Stimulated activated CD4-positive, alpha-beta T cell treated with anti-CD3 and anti-CD28 coated beads, Interleukin-1b, Interleukin-23, amount 100 ng/mL, for 4 hours (primary cell): ENCODE results near the gene PCA3.
"Not testable (repeated sequence)": the region's sequence is repeated elsewhere in the genome, so short reads cannot be mapped to it uniquely, and the experiment has no call there.

ENCODE experiments used
- DNase-seq, 2 donors: peaks; one replicate each; pipeline ENCODE4 v3.0.0-alpha.2; 2020; ENCODE audit warnings: low read depth in 2 of 2

The PCA3 gene

GRCh38 chr9:76764138-76764537, at the start of gene PCA3:
PCA3 (plus strand) TSS chr9:76764438.
- no peak for DNase-seq

DNA sequence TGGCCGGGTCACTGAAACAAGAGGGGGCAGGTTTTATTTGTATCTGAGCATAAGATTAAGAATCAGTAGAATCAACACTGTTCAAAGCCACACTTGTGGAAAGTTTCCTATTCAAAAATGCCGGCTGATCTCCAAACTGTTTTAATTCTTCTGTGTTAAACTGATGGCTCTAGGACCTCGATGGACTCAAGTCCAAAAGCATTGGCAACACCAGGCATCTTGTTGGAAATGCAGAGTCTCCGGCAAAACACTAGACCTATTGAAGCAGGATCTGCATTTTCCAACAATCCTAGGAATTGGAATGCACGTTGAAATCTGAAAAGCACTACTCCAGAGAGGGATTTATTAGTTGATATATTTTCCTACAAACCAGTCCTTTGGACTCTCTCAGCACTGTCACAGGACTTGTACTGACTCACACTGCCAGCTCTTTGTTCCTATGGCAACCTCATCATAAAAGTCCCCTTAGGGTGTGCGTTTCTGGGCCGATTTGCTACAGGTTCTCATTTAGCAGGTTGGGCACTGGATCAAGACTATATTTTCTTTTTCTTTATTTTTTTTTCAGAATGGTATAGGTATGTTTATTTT, 48.1 kb upstream of the PCA3 start:
- DNase-seq: no peak

DNA sequence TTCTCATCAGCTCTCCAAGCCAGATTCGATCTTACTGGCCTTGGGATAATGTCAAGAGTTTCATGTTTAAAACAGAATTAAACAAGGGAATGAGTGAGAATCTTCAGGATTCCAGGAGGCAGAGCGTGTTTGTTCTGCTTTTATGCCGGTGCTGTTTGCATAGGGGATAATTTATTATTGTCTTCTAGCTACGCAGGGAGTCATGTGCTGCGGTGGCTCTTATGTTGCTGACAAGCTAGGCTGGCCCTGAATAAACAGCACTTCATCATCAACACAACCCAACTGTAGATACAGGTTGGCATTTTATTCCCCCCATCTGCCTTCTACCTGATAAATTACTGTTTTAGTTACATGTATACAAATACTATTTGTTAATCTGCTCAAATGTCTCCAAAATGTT, 47.1 kb upstream of the PCA3 start:
- no peak for DNase-seq

GRCh38 chr9:76717613-76718012, 46.6 kb upstream of the PCA3 start:
- no peak for DNase-seq

DNA sequence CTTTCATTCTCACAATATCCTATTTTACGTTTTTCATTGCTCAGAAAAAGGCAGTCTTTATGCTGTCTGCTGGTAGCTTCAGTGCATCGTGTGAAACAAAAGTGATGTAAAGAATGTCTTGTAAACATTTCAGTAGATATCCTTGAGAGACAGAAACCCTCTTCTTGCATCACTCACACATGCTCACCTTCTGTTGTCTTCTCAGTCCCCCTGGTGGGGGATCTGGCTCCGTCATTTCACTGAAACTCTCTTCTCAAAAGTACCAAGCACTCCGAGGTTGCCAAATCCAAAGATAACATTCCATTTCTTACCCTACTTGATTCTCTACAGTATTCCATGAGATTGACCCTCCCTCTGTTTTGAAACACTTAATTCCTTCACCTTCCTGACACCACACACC, 46.1 kb upstream of the PCA3 start:
- no peak for DNase-seq

- no peak for DNase-seq
Observed at GRCh38 chr9:76720245-76720644, 44.0 kb upstream of the PCA3 start.

GRCh38 chr9:76725011-76725546, 39.2 kb upstream of the PCA3 start:
- DNase-seq: no peak

GRCh38 chr9:76725885-76726284, 38.4 kb upstream of the PCA3 start:
- DNase-seq: no peak

- no peak for DNase-seq
Observed at GRCh38 chr9:76729116-76729515, 35.1 kb upstream of the PCA3 start.

DNA sequence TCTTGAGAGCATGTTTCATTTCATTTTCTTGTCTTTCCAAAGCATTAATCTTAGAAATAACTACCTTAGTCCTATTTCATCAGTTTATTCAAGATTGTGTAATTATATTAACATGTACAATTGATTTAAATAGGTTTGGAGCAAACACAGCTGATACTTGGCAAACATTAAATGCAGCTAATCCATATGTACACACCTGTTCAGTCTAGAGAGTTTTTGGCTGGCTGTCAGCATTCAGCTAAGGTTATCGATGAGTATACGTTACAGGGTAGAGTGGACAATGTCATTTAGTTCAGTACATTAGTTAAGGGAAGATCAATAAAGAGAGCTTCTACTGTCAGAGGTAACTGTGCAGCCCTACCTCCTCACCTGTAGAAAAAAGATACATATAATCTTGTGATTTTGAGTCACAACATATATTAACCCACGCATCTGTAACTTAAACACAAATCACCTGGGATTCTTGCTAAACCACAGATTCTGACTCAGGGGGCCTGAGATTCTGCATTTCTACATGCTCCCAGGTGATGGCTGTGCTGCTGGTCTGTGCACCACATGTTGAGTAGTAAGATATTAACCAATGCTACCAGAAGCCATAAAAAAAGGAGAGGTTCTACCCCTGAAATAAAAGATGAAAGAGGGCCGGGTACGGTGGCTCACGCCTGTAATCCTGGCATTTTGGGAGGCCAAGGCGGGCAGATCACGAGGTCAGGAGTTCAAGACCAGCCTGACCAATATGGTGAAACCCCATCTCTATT, 34.1 kb upstream of the PCA3 start:
- DNase-seq: no peak

DNA sequence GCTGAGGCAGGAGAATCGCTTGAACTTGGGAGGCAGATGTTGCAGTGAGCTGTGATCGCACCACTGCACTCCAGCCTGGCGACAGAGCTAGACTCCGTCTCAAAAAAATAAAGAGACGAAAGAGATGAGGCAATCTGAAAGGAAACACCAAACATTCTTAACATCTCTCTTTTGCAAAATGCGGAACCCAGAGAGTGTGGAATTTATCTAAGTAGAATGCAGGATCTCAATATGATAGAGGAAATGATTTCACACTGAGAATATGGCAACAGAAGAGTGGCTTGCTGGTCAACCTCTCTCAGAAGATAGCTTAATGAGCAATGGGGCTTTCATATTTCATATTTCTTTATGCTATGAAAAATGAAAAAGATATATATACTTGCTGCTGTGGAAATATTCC, 33.4 kb upstream of the PCA3 start:
- no peak for DNase-seq

GRCh38 chr9:76732341-76732958, 31.8 kb upstream of the PCA3 start:
- no peak for DNase-seq

DNA sequence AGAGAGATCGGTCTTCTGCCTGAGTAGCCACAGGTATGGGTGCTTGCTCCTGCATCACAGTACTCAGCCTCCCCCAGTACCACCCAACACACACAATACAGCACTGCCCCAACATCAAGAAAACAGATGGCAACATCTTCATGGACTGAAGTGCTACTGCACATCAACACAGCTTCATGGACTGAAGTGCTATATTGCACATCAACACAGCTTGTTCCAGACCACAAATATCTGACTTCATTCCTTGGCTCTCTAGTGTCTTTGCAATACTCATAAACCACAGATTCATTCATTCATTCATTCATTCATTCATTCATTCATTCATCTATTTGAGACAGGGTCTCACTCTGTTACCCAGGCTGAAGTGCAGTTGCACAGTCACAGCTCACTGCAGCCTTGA, 31.1 kb upstream of the PCA3 start:
- DNase-seq: no peak

DNA sequence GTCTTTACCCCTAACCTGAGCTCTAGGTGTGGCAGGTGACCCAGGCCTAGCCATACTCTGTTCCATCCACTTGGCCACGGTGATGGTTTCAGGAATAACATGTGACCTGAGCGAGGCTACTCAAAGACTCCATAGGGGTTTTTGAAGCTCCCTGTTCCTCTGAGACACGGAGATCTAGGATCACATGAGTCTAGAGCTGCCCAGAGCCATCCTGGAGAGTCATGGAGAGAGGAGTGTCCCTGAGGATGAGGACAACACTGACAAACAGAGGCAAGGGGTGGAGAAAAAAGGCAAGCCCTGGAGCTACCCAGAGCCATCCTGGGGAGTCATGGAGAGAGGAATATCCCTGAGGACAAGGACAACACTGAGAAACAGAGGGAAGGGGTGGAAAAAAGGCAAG, 29.5 kb upstream of the PCA3 start:
- DNase-seq: no peak

DNA sequence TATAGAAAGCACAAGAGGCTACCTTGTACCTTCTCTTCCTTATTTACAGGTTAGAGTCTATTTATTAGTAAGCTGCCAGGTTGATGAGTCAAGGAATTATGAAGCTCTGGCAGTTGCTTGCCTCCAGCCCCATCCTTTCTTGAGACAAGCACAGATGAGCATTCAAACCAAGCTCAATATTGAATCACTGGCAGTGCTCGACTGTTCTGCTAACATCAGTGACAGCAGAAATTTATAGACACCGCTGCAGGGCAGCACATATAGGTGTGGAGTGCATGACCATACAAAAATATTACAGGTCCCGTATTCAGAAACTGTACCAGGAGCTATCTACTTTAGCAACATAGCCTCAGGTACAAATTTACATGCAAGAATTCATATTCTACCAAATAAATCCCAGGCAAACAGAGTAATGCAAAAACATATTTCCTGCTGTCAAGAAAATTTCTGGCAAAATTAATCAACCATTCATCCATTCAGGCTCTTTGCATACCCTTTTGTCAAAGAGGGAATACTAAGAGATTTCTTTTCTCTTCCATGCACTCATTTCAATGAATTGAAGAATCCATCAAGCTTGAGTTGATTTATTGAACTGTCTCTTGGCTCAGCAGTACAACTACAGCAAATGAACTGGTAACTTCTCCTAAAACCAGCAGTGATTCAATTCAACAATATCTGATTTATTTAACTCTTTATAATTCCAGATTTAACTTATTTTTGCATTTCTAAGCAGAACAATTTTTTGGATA, 26.9 kb upstream of the PCA3 start:
- DNase-seq: no peak

- no peak for DNase-seq
Observed at GRCh38 chr9:76738402-76738801, 25.8 kb upstream of the PCA3 start.

DNA sequence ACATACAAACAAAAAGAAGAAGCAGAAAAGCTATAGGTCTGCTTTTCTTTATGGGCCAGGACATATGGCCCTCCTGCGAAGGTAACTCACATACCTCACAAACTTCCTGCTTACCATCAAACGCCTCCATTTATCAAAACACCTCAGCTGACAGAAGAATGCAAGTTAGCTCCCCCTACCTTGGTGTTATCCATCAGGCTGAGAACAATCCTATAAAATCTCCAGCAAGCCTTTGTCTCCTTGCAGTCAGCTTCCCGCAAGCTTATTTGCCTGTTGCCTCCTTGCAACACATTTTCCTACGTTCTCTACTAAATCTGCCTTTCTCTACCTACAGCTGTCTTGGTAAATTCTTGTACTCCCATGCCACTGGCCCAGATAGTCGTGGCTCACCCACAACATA, 22.7 kb upstream of the PCA3 start:
- DNase-seq: no peak

DNA sequence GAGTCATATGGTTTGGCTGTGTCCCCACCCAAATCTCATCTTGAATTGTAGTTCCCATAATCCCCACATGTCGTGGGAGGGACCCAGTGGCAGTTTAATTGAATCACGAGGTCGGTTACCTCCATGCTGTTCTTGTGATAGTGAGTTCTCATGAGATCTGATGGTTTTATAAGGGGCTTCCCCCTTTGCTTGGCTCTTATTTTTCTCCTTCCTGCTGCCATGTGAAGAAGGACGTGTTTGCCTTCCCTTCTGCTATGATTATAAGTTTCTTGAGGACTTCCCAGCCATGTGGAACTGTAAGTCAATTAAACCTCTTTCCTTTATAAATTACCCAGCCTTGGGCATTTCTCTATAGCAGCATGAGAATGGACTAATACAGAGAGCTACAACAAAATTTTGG, 21.3 kb upstream of the PCA3 start:
- not testable (repeated sequence) for DNase-seq

GRCh38 chr9:76743931-76744330, 20.3 kb upstream of the PCA3 start:
- DNase-seq: no peak

GRCh38 chr9:76744336-76744735, 19.9 kb upstream of the PCA3 start:
- no peak for DNase-seq

DNA sequence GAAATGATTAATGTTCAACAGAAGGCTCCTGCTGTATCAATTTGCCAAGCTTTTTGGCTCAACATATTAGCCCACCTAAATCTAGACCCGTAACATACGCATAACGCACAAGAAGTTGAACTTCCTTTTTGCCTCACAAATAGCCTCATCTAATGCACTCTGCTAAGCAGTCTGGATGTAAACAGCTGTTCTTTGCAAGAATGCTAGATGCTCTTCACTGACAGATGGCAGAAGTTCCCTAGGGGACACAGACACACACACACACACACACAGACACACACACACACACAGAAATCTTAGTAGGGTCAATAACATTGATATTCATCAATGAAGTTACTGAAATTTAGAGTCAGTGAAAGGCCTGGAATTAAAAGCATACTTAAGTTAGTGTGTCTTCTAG, 13.2 kb upstream of the PCA3 start:
- no peak for DNase-seq

DNA sequence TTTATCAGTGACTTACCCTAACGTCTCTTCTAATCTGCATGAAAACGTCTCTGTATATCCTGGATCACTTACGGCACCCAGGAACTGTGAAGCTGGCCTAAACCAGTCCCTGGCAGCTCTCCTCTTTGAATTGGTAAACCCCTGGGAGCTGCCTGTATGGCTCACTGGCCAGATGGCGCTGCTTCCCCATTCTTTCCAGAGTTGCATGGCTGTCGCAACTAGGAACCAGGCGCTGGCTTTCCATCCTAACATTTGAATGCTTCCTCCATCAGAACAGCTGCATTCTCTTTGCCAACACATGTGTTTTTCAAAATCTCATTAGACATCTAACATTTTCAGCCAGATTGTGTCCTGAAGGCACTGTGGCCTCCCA, 8.0 kb upstream of the PCA3 start:
- DNase-seq: no peak
